Prostate gland (tissue), 2 donors: ENCODE measurements around the gene ANKRD35.

Experiments used
- CTCF ChIP-seq, 4 experiments: fragments of 200-600 bp in 2 of 4; fragments of 450-650 bp in 2 of 4; sonication (generic) in 2 of 4; IDR thresholded peaks; 1 replicate in 3 of 4; 2 replicates in 1 of 4; pipeline ENCODE4 v1.5.1; 2016 to 2019; ENCODE audit warnings: antibody characterized with exemption in 4 of 4, mild to moderate bottlenecking in 2 of 4, moderate library complexity in 2 of 4
- POLR2A ChIP-seq: fragments of 450-650 bp; IDR thresholded peaks from one replicate; pipeline ENCODE4 v1.6.1; 2016; ENCODE audit warnings: antibody characterized with exemption, mild to moderate bottlenecking
- POLR2AphosphoS5 ChIP-seq: sonication (generic); formaldehyde crosslinking; IDR thresholded peaks from one replicate; pipeline ENCODE4 v1.6.1; 2017; ENCODE audit warnings: antibody characterized with exemption

DNA sequence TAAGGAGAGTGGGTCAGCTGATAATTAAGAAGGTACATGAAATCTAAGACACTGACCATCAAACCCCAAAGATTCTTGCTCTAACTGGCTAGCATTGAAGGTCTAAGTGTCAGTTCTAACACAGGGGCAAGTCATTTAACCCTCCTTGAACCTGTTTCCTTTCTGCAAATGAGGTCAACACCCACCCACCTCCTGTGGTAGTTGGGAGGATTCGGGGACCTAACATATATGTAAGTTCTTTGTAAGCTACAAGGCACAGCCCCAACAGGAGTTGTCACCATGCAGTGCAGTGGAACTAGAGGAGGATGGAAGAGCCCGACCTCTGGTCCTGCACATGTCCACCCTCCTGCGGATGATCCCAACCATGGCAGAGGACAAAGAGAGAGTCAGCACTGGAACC lies 37.8 kb downstream of the ANKRD35 start:
- TF ChIP-seq POLR2A (no peak), CTCF (IDR thresholded peaks at IDR 0.05) (no peak), POLR2AphosphoS5 (no peak)
